GM12878 (cell line): ENCODE data around the gene LAP3. TPM values are rescaled to one million over a fixed set of nuclear protein-coding genes. Genes with fewer than 3 reads are reported as not detected.

ENCODE experiments used
- BCLAF1 ChIP-seq: fragments of 450-650 bp; IDR thresholded peaks from 2 replicates; pipeline ENCODE4 v1.6.1; 2017; ENCODE audit warnings: antibody characterized with exemption, mild to moderate bottlenecking, moderate library complexity
- CHD2 ChIP-seq: IDR thresholded peaks from 2 replicates; pipeline ENCODE4 v1.6.1; 2011; ENCODE audit warnings: low read depth, low read length, improper control_type of control experiment, borderline replicate concordance
- GABPA ChIP-seq: IDR thresholded peaks from 2 replicates; pipeline ENCODE4 v1.6.1; 2014; ENCODE audit warnings: antibody characterized with exemption, low read depth, mild to moderate bottlenecking, inconsistent platforms
- MEF2A ChIP-seq: IDR thresholded peaks from 2 replicates; pipeline ENCODE4 v1.6.1; 2011; ENCODE audit warnings: low read depth, mild to moderate bottlenecking, low read length, moderate library complexity; ENCODE audit not compliant: insufficient read depth
- MXI1 ChIP-seq: fragments of 150-350 bp; IDR thresholded peaks from 2 replicates; pipeline ENCODE4 v1.6.1; 2011; ENCODE audit warnings: low read depth, mild to moderate bottlenecking, inconsistent platforms, low read length, improper control_type of control experiment
- SREBF2 ChIP-seq: IDR thresholded peaks from 2 replicates; pipeline ENCODE4 v1.6.1; 2012; ENCODE audit warnings: mild to moderate bottlenecking, low read length
- TCF7 ChIP-seq: IDR thresholded peaks from 2 replicates; pipeline ENCODE4 v1.6.1; 2014; ENCODE audit warnings: antibody characterized with exemption, borderline replicate concordance
- ZBTB40 ChIP-seq: fragments of 450-650 bp; IDR thresholded peaks from 2 replicates; pipeline ENCODE4 v1.6.1; 2016; ENCODE audit warnings: mild to moderate bottlenecking, moderate library complexity, borderline replicate concordance
- ZNF384 ChIP-seq: IDR thresholded peaks from 2 replicates; pipeline ENCODE4 v1.6.1; 2012; ENCODE audit warnings: low read depth, mild to moderate bottlenecking, low read length, improper control_type of control experiment, borderline replicate concordance
- ZNF687 ChIP-seq: fragments of 450-650 bp; IDR thresholded peaks from 2 replicates; pipeline ENCODE4 v1.6.1; 2017; ENCODE audit warnings: mild to moderate bottlenecking, moderate library complexity
- polyA plus RNA-seq, 11 experiments: library from polyadenylated mRNA; depleted of rRNA in 4 of 11; unstranded in 6 of 11; stranded (reverse) in 5 of 11; fragments of >200 nt; fragmentation: Nextera tagmentation in 4 of 11; fragmentation: Illumina TruSeq in 1 of 11; extraction: Ambion mirVana in 4 of 11; extraction: Trizol in 1 of 11; gene quantifications; 1 replicate in 1 of 11; 2 replicates in 10 of 11; pipeline versions ENCODE4 v1.2.1 to v1.2.3, GENCODE V29; 2011 to 2016; ENCODE audit warnings: inconsistent platforms in 2 of 11, missing spikeins in 2 of 11, low read depth in 1 of 11
- total RNA-seq, 4 experiments: library from RNA; depleted of rRNA in 3 of 4; stranded (reverse); fragments of >200 nt in 3 of 4; fragmentation: Illumina TruSeq in 1 of 4; extraction: Trizol in 1 of 4; gene quantifications; 2 replicates each; pipeline versions ENCODE4 v1.2.1 to v1.2.3, GENCODE V29; 2013 to 2021
- TF ChIP-seq, protein P1 (sequence below): IDR thresholded peaks from 2 replicates; pipeline ENCODE4 v1.6.1; 2012; ENCODE audit warnings: mild to moderate bottlenecking, low read depth, low read length
- TF ChIP-seq, protein P2 (sequence below): fragments of 450-650 bp; IDR thresholded peaks from 2 replicates; pipeline ENCODE4 v1.6.1; 2018; ENCODE audit warnings: borderline replicate concordance, mild to moderate bottlenecking; ENCODE audit not compliant: partially characterized antibody

The LAP3 gene
- total and polyA plus RNA-seq, 10 of the 15 experiments (the other 5 are each of a cell fraction or from before 2014, with no cell fraction given) = 134 to 249 (median 204) TPM

GRCh38 chr4:17578482-17578891 is 1.5 kb downstream of the LAP3 start (continued):
- TF ChIP-seq, protein P1, sequence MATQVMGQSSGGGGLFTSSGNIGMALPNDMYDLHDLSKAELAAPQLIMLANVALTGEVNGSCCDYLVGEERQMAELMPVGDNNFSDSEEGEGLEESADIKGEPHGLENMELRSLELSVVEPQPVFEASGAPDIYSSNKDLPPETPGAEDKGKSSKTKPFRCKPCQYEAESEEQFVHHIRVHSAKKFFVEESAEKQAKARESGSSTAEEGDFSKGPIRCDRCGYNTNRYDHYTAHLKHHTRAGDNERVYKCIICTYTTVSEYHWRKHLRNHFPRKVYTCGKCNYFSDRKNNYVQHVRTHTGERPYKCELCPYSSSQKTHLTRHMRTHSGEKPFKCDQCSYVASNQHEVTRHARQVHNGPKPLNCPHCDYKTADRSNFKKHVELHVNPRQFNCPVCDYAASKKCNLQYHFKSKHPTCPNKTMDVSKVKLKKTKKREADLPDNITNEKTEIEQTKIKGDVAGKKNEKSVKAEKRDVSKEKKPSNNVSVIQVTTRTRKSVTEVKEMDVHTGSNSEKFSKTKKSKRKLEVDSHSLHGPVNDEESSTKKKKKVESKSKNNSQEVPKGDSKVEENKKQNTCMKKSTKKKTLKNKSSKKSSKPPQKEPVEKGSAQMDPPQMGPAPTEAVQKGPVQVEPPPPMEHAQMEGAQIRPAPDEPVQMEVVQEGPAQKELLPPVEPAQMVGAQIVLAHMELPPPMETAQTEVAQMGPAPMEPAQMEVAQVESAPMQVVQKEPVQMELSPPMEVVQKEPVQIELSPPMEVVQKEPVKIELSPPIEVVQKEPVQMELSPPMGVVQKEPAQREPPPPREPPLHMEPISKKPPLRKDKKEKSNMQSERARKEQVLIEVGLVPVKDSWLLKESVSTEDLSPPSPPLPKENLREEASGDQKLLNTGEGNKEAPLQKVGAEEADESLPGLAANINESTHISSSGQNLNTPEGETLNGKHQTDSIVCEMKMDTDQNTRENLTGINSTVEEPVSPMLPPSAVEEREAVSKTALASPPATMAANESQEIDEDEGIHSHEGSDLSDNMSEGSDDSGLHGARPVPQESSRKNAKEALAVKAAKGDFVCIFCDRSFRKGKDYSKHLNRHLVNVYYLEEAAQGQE = no peak
- TF ChIP-seq MXI1 (peak; percentile 24; the same call in 1 of the 2 replicates), BCLAF1 (no peak), CHD2 (no peak), ZNF687 (no peak), SREBF2 (no peak), ZBTB40 (no peak), ZNF384 (no peak), TCF7 (no peak), GABPA (no peak), MEF2A (no peak)
- TF ChIP-seq, protein P2, sequence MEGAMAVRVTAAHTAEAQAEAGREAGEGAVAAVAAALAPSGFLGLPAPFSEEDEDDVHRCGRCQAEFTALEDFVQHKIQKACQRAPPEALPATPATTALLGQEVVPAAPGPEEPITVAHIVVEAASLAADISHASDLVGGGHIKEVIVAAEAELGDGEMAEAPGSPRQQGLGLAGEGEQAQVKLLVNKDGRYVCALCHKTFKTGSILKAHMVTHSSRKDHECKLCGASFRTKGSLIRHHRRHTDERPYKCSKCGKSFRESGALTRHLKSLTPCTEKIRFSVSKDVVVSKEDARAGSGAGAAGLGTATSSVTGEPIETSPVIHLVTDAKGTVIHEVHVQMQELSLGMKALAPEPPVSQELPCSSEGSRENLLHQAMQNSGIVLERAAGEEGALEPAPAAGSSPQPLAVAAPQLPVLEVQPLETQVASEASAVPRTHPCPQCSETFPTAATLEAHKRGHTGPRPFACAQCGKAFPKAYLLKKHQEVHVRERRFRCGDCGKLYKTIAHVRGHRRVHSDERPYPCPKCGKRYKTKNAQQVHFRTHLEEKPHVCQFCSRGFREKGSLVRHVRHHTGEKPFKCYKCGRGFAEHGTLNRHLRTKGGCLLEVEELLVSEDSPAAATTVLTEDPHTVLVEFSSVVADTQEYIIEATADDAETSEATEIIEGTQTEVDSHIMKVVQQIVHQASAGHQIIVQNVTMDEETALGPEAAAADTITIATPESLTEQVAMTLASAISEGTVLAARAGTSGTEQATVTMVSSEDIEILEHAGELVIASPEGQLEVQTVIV = no peak
